ENCODE data around the gene PEX6. TPM values are rescaled to one million over a fixed set of nuclear protein-coding genes. Genes with fewer than 3 reads are reported as not detected.
"Not testable (repeated sequence)": the region's sequence is repeated elsewhere in the genome, so short reads cannot be mapped to it uniquely, and the experiment has no call there.

PEX6 gene
- polyA plus RNA-seq, 1 experiment: 6.8 TPM

- H3K27me3 ChIP-seq (ENCODE audit: control insufficient read depth, insufficient read depth, low read length): no peaks in the 10 kb centered on the region
- ChIA-PET POLR2A (no interaction called here), CTCF (no interaction called here)
- no peaks in the 10 kb centered on the region for H3K9me3 ChIP-seq (ENCODE audit: control insufficient read depth, insufficient read depth, low read length)
- DNase-seq (ENCODE audit: low read depth, low spot score): no peak
- no peak overlapping the region for H3K4me3 ChIP-seq (ENCODE audit: low read depth, low read length)
- no peak for TF ChIP-seq CTCF (IDR thresholded peaks at IDR 0.05; ENCODE audit: low read depth, low read length)
- no peak overlapping the region for H3K27ac ChIP-seq (ENCODE audit: low read depth, low read length)
Measured at GRCh38 chr6:42947950-42948349, 31.0 kb downstream of the PEX6 start.

- no peak for TF ChIP-seq CTCF (IDR thresholded peaks at IDR 0.05; ENCODE audit: low read depth, low read length)
- ChIA-PET CTCF (no interaction called here), POLR2A (no interaction called here)
- no peaks in the 10 kb centered on the region for H3K9me3 ChIP-seq (ENCODE audit: control insufficient read depth, insufficient read depth, low read length)
- no peak overlapping the region for H3K4me3 ChIP-seq (ENCODE audit: low read depth, low read length)
- H3K27ac ChIP-seq (ENCODE audit: low read depth, low read length): no peak overlapping the region
- H3K27me3 ChIP-seq (ENCODE audit: control insufficient read depth, insufficient read depth, low read length): no peaks in the 10 kb centered on the region
- DNase-seq (ENCODE audit: low read depth, low spot score): no peak
Measured at GRCh38 chr6:42942444-42942843, 36.5 kb downstream of the PEX6 start.

GRCh38 chr6:42941356-42941755, 37.6 kb downstream of the PEX6 start:
- DNase-seq (ENCODE audit: low read depth, low spot score); H3K4me3 ChIP-seq (ENCODE audit: low read depth, low read length); POLR2A ChIA-PET; H3K27me3 ChIP-seq (ENCODE audit: control insufficient read depth, insufficient read depth, low read length); H3K9me3 ChIP-seq (ENCODE audit: control insufficient read depth, insufficient read depth, low read length); H3K27ac ChIP-seq (ENCODE audit: low read depth, low read length): not testable (repeated sequence)
- CTCF ChIA-PET: interaction anchor here (0.8 kb wide), 1 partner anchor 40 kb away, joined by 3 read pairs; no protein-coding TSS in a partner anchor

GRCh38 chr6:42940493-42941045, 38.4 kb downstream of the PEX6 start:
- Histone ChIP-seq H3K9me3 (ENCODE audit: control insufficient read depth, insufficient read depth, low read length) (no peaks in the 10 kb centered on the region), H3K4me3 (ENCODE audit: low read depth, low read length) (no peak overlapping the region), H3K27me3 (ENCODE audit: control insufficient read depth, insufficient read depth, low read length) (no peaks in the 10 kb centered on the region), H3K27ac (ENCODE audit: low read depth, low read length) (no peak overlapping the region)
- CTCF ChIA-PET: interaction anchor here (0.8 kb wide), 1 partner anchor 39 kb away, joined by 3 read pairs; no protein-coding TSS in a partner anchor
- POLR2A ChIA-PET: interaction anchor here (0.6 kb wide), 2 partner anchors 12 to 376 kb away, joined by 3 to 4 read pairs; partner anchors contain the start of gene UBR2
- no peak for DNase-seq (ENCODE audit: low read depth, low spot score)
- TF ChIP-seq CTCF (IDR thresholded peaks at IDR 0.05; ENCODE audit: low read depth, low read length): no peak

GRCh38 chr6:42939810-42940167, 39.2 kb downstream of the PEX6 start:
- DNase-seq (ENCODE audit: low read depth, low spot score): no peak
- ChIA-PET CTCF (no interaction called here), POLR2A (no interaction called here)
- no peak for TF ChIP-seq CTCF (IDR thresholded peaks at IDR 0.05; ENCODE audit: low read depth, low read length)
- Histone ChIP-seq H3K4me3 (ENCODE audit: low read depth, low read length) (no peak overlapping the region), H3K27ac (ENCODE audit: low read depth, low read length) (no peak overlapping the region), H3K27me3 (ENCODE audit: control insufficient read depth, insufficient read depth, low read length) (no peaks in the 10 kb centered on the region), H3K9me3 (ENCODE audit: control insufficient read depth, insufficient read depth, low read length) (no peaks in the 10 kb centered on the region)
